Measurements from ENCODE around the gene GP1BB. TPM values are rescaled to one million over a fixed set of nuclear protein-coding genes. Genes with fewer than 3 reads are reported as not detected.
A peak's percentile ranks its signal among the peaks of the same experiment; 100 is the strongest.

GP1BB gene
- total and polyA plus RNA-seq, 12 donors, result 0.42 to 29.8 (median 4.7) TPM; not detected in 2

DNA sequence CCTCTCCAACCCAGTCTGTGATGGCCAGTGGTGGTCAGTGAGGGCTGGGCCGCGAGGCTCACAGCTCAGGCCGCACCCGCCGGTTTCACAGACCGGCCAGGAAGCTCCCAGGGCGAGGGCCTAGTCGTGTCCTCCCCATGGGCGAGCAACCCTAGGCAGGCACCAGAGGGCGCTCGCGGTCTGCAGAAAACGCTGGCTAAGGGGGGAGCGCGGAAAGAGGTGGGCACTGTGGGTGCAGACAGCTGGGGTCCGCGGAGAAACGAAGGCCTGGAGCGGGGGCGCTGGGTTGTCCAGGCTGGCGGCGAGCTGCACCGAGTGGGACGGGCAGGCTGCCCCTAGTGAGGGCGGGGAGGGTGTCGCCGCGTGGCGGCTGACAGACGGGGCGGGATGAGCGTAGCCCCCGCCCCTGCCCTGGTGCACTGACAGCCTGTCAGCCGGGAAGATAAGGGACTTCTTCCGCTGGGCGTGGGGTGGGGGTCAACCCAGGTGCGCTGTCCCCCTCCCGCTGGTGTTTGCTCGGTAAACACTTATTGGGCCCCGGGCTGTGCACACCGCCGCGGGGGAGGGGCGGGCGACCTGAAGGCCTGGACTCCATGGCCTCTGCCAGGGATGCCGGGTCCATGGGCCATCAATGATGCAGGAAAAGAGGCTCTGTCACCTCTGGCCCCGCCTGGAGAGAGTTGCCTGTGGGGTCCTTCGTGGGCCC is 7.5 kb downstream of the GP1BB start:
- WGBS, 4 donors, result 0 to 10% (median 3%) methylated on average over 9 to 48 of the region's 48 CpGs
- intact Hi-C loops (cut with DNase I), result loop anchor here in 1 of 2 donors (5.0 kb wide), 1 partner anchor 181 kb away; no protein-coding TSS in a partner anchor
- H3K4me3 ChIP-seq, result peak overlapping the region in 2 of 4 donors; percentile 16 to 24
- no peaks in the 10 kb centered on the region for H3K27me3 ChIP-seq
- TF ChIP-seq POLR2A (IDR thresholded peaks at IDR 0.05), result no peak
- TF ChIP-seq, protein P1, sequence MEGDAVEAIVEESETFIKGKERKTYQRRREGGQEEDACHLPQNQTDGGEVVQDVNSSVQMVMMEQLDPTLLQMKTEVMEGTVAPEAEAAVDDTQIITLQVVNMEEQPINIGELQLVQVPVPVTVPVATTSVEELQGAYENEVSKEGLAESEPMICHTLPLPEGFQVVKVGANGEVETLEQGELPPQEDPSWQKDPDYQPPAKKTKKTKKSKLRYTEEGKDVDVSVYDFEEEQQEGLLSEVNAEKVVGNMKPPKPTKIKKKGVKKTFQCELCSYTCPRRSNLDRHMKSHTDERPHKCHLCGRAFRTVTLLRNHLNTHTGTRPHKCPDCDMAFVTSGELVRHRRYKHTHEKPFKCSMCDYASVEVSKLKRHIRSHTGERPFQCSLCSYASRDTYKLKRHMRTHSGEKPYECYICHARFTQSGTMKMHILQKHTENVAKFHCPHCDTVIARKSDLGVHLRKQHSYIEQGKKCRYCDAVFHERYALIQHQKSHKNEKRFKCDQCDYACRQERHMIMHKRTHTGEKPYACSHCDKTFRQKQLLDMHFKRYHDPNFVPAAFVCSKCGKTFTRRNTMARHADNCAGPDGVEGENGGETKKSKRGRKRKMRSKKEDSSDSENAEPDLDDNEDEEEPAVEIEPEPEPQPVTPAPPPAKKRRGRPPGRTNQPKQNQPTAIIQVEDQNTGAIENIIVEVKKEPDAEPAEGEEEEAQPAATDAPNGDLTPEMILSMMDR (IDR thresholded peaks at IDR 0.05), result peak; percentile 93 to 97 (median 96)
- no peak overlapping the region for H3K27ac ChIP-seq
- H3K9me3 ChIP-seq (replicated peaks in 1 of 3), result no peaks in the 10 kb centered on the region
- peaks cover 3 to 5% of the 10 kb centered on the region in 2 donors for H3K4me1 ChIP-seq (replicated peaks in 1 of 2)
- H3K36me3 ChIP-seq (replicated peaks in 1 of 2), result no peaks in the 10 kb centered on the region
- peak; percentile 74 to 87 (median 84) for DNase-seq

DNA sequence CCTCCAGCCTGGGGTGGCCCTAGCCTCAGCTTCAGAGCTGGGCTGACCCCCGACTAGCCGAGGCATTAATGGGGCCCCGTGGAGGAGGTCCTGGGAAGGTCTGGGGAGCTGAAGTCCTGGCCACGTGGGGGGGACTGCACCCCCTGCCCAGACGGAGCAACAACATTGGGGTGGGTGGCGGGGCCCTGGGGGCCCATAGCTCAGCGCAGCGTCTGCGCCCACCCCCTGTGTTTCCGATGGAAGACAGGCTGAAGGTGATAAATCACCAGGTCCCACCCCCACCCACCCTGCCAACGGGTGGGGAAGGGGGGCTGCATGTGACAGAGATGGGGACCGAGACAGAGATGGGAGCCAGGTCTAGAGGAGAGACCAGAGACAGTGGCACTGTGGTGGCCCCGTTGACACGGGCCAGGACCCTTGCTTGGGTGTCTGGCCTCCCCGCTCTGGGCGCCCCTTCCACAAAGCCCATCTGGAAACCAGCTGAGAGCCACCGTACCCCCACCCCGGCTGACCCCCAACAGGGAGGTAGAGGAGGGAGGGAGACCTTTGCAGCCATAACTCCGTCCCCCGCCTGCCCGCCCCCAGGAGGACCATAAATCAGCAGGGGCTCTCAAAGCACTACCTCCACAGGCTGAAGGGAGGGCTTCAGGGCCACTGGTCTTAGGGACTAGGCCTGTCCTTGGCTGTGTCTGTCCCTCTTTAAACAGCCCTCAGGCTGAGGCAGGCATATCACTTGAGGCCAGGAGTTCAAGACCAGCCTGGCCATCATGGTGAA is 8.2 kb downstream of the GP1BB start:
- no peaks in the 10 kb centered on the region for H3K9me3 ChIP-seq (replicated peaks in 1 of 3)
- H3K4me1 ChIP-seq (replicated peaks in 1 of 2), result peaks cover 3 to 5% of the 10 kb centered on the region in 2 donors
- WGBS, 4 donors, result 42 to 64% (median 61%) methylated on average over 8 to 21 of the region's 21 CpGs
- intact Hi-C loops (cut with DNase I), result loop anchor here (2.0 to 5.0 kb wide), 2 partner anchors 179 to 181 kb away; no protein-coding TSS in a partner anchor
- H3K27ac ChIP-seq, result no peak overlapping the region
- DNase-seq, result no peak
- no peaks in the 10 kb centered on the region for H3K27me3 ChIP-seq
- no peak overlapping the region for H3K4me3 ChIP-seq
- H3K36me3 ChIP-seq (replicated peaks in 1 of 2), result no peaks in the 10 kb centered on the region
- TF ChIP-seq, protein P1 (IDR thresholded peaks at IDR 0.05), result no peak
- no peak for TF ChIP-seq POLR2A (IDR thresholded peaks at IDR 0.05)

DNA sequence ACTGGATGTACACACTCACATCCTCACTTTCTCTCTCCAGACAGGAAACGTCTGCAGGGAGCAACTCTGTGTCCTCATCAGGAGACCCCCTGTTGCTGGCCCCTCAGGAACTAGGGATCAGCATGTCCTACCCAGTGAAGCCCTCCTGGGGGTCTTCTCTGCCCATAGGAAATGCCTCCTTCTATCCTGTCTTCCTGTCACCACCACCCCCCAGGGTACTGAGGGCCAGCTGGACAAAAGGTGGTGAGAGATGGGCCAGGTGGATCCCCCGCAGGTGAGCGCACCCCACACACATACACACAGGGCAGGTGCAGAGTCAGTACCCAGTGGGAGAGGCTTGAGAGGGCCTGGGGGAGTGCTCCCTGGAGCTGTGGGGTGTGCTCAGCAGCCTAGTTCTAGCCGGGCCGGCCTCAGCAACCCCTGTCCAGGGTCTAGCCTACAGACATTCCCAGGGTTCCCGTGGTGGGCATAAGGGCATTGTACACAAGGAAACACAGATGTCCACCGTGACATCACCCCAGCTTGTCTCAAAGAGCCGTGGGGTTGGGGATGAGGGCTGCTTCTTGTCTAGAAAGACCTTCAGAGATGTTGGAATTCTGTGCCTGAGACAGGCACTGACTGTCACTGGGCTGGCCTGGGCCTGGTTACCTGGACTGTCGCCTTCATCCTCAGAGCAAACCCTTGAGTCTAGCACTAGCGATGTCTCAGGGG is 9.2 kb downstream of the GP1BB start:
- 38 to 100% (median 91%) methylated on average over 1 to 10 of the region's 10 CpGs for WGBS, 4 donors
- TF ChIP-seq POLR2A (IDR thresholded peaks at IDR 0.05), result no peak
- TF ChIP-seq, protein P1 (IDR thresholded peaks at IDR 0.05), result no peak
- intact Hi-C loops (cut with DNase I), result loop anchor here (2.0 to 5.0 kb wide), 2 partner anchors 178 to 180 kb away; no protein-coding TSS in a partner anchor

DNA sequence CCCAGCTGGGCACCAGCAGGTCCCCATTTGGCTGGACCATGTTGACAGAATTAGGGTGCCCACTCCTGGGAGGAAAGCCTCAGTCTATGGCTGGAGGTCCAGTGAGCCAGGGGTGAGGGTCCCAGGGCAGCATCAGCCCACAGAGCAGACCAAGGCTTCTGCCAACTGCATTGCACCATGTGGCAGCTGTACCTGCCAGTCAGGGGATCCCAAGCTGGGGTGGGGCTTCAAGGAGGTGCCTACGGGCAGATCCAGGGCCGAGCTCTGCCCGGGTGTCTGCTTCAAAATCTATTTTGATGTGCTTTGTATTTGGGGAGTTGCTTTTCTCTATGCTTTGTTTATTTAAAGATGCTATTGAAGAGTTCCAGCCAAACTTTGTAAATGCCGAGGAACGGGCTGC is 10.4 kb downstream of the GP1BB start:
- no peak for DNase-seq
- peaks cover 3 to 5% of the 10 kb centered on the region in 2 donors for H3K4me1 ChIP-seq (replicated peaks in 1 of 2)
- no peak for TF ChIP-seq POLR2A (IDR thresholded peaks at IDR 0.05)
- TF ChIP-seq, protein P1 (IDR thresholded peaks at IDR 0.05), result no peak
- H3K27me3 ChIP-seq, result no peaks in the 10 kb centered on the region
- no peaks in the 10 kb centered on the region for H3K9me3 ChIP-seq (replicated peaks in 1 of 3)
- H3K4me3 ChIP-seq, result no peak overlapping the region
- 66 to 100% (median 77%) methylated on average over 3 to 5 of the region's 5 CpGs for WGBS, 4 donors
- no peaks in the 10 kb centered on the region for H3K36me3 ChIP-seq (replicated peaks in 1 of 2)
- intact Hi-C loops (cut with DNase I), result loop anchor here (2.0 to 5.0 kb wide), 2 partner anchors 177 to 179 kb away; no protein-coding TSS in a partner anchor
- H3K27ac ChIP-seq, result no peak overlapping the region

More for the DNA sequence above, 9.2 kb downstream of the GP1BB start:
- Histone ChIP-seq H3K36me3 (replicated peaks in 1 of 2) (no peaks in the 10 kb centered on the region), H3K27ac (no peak overlapping the region), H3K27me3 (no peaks in the 10 kb centered on the region), H3K4me3 (no peak overlapping the region), H3K9me3 (replicated peaks in 1 of 3) (no peaks in the 10 kb centered on the region), H3K4me1 (replicated peaks in 1 of 2) (peaks cover 3 to 5% of the 10 kb centered on the region in 2 donors)
- no peak for DNase-seq
